GM18867 (cell line): Measurements from ENCODE around the gene TRAF5.
A peak's percentile ranks its signal among the peaks of the same experiment; 100 is the strongest.
"Not testable (repeated sequence)": the region's sequence is repeated elsewhere in the genome, so short reads cannot be mapped to it uniquely, and the experiment has no call there.

Experiments
- ATAC-seq: cut with Tn5 transposase; IDR thresholded peaks from one replicate; pipeline ENCODE4 v1.9.1; 2021; ENCODE audit warnings: mild to moderate bottlenecking, moderate library complexity; ENCODE audit not compliant: unreplicated experiment

Gene TRAF5

GRCh38 chr1:211376807-211377470, 50.3 kb downstream of the TRAF5 start:
- ATAC-seq, result no peak

- no peak for ATAC-seq
Observed at GRCh38 chr1:211377539-211378450, 51.2 kb downstream of the TRAF5 start.

- no peak for ATAC-seq
Observed at GRCh38 chr1:211378844-211379243, 52.2 kb downstream of the TRAF5 start.

- ATAC-seq, result no peak
Observed at GRCh38 chr1:211379446-211379845, 52.8 kb downstream of the TRAF5 start.

GRCh38 chr1:211381481-211382181, 55.0 kb downstream of the TRAF5 start:
- no peak for ATAC-seq

GRCh38 chr1:211382182-211382713, 55.6 kb downstream of the TRAF5 start:
- ATAC-seq, result no peak

- ATAC-seq, result peak; percentile 95
Observed at GRCh38 chr1:211382714-211383480, 56.3 kb downstream of the TRAF5 start.

- no peak for ATAC-seq
Observed at GRCh38 chr1:211384524-211384923, 57.9 kb downstream of the TRAF5 start.

GRCh38 chr1:211386921-211387320, 60.3 kb downstream of the TRAF5 start:
- no peak for ATAC-seq

GRCh38 chr1:211390829-211391228, 64.2 kb downstream of the TRAF5 start:
- ATAC-seq, result not testable (repeated sequence)

- ATAC-seq, result no peak
Observed at GRCh38 chr1:211393203-211393602, 66.6 kb downstream of the TRAF5 start.

- not testable (repeated sequence) for ATAC-seq
Observed at GRCh38 chr1:211398266-211398930, 71.8 kb downstream of the TRAF5 start.

- ATAC-seq, result not testable (repeated sequence)
Observed at GRCh38 chr1:211399851-211400393, 73.3 kb downstream of the TRAF5 start.

- not testable (repeated sequence) for ATAC-seq
Observed at GRCh38 chr1:211401751-211402150, 75.1 kb downstream of the TRAF5 start.

GRCh38 chr1:211406086-211406485, 79.5 kb downstream of the TRAF5 start:
- not testable (repeated sequence) for ATAC-seq

- ATAC-seq, result not testable (repeated sequence)
Observed at GRCh38 chr1:211407749-211408148, 81.1 kb downstream of the TRAF5 start.

GRCh38 chr1:211411639-211412038, 85.0 kb downstream of the TRAF5 start:
- no peak for ATAC-seq

- ATAC-seq, result no peak
Observed at GRCh38 chr1:211415700-211416099, 89.1 kb downstream of the TRAF5 start.

GRCh38 chr1:211416246-211416627, 89.6 kb downstream of the TRAF5 start:
- peak; percentile 68 for ATAC-seq
